Neural progenitor cell (in vitro differentiated cells): ENCODE results near the gene PTPRG. TPM values are rescaled to one million over a fixed set of nuclear protein-coding genes. Genes with fewer than 3 reads are reported as not detected.

ENCODE experiments used
- DNase-seq: peaks from one replicate; pipeline ENCODE4 v3.0.0-alpha.2; 2016; ENCODE audit warnings: low spot score
- H2AFZ ChIP-seq: fragments of 200-600 bp; sonication (generic); replicated peaks from 2 replicates; pipeline ENCODE4 v1.6.1; 2016; ENCODE audit warnings: antibody characterized with exemption
- H3F3A ChIP-seq: fragments of 200-600 bp; sonication (generic); 2 replicates; pipeline ENCODE4 v1.6.1; 2016; ENCODE audit warnings: antibody characterized with exemption, low read depth
- H3K27ac ChIP-seq: fragments of 200-600 bp; sonication (generic); 2 replicates; pipeline ENCODE4 v1.5.1; 2016; ENCODE audit warnings: mild to moderate bottlenecking
- H3K27me3 ChIP-seq: fragments of 200-600 bp; sonication (generic); 2 replicates; pipeline ENCODE4 v1.6.1; 2016; ENCODE audit warnings: mild to moderate bottlenecking, moderate library complexity
- H3K36me3 ChIP-seq: fragments of 200-600 bp; sonication (generic); 2 replicates; pipeline ENCODE4 v1.5.1; 2016
- H3K4me1 ChIP-seq: fragments of 200-600 bp; sonication (generic); 2 replicates; pipeline ENCODE4 v1.6.1; 2016; ENCODE audit warnings: mixed run types
- H3K4me2 ChIP-seq: fragments of 200-600 bp; sonication (generic); 2 replicates; pipeline ENCODE4 v1.6.1; 2016
- H3K4me3 ChIP-seq: fragments of 200-600 bp; sonication (generic); 2 replicates; pipeline ENCODE4 v1.5.1; 2016
- H3K79me2 ChIP-seq: fragments of 200-600 bp; sonication (generic); 2 replicates; pipeline ENCODE4 v1.6.1; 2016; ENCODE audit warnings: low read depth
- H3K9ac ChIP-seq: fragments of 200-600 bp; sonication (generic); 2 replicates; pipeline ENCODE4 v1.6.1; 2016
- H3K9me3 ChIP-seq: fragments of 200-600 bp; sonication (generic); 2 replicates; pipeline ENCODE4 v1.5.1; 2016; ENCODE audit warnings: low read depth
- H4K20me1 ChIP-seq: fragments of 200-600 bp; sonication (generic); 2 replicates; pipeline ENCODE4 v1.6.1; 2016; ENCODE audit warnings: low read depth
- H3K27ac Mint-ChIP-seq: 3 replicates; pipeline ENCODE4 v1.8.0; 2021; ENCODE audit warnings: mixed read lengths
- H3K27me3 Mint-ChIP-seq: 2 replicates; pipeline ENCODE4 v1.8.0; 2022; ENCODE audit warnings: low read depth, mild to moderate bottlenecking, inconsistent platforms, moderate library complexity, mixed read lengths; ENCODE audit not compliant: insufficient read depth
- H3K36me3 Mint-ChIP-seq: 3 replicates; pipeline ENCODE4 v1.8.0; 2021; ENCODE audit warnings: mixed read lengths
- H3K4me1 Mint-ChIP-seq: 3 replicates; pipeline ENCODE4 v1.8.0; 2021; ENCODE audit warnings: mixed read lengths
- H3K4me3 Mint-ChIP-seq: 3 replicates; pipeline ENCODE4 v1.8.0; 2021; ENCODE audit warnings: mild to moderate bottlenecking, moderate library complexity, mixed read lengths
- H3K9me3 Mint-ChIP-seq: 3 replicates; pipeline ENCODE4 v1.8.0; 2020; ENCODE audit warnings: mixed read lengths
- CTCF ChIP-seq: fragments of 200-600 bp; sonication (generic); IDR thresholded peaks from 2 replicates; pipeline ENCODE4 v1.5.1; 2017; ENCODE audit warnings: antibody characterized with exemption, mild to moderate bottlenecking
- EZH2 ChIP-seq: fragments of 200-600 bp; sonication (generic); IDR thresholded peaks from 2 replicates; pipeline ENCODE4 v1.6.1; 2017; ENCODE audit warnings: antibody characterized with exemption, mild to moderate bottlenecking, moderate library complexity
- EZH2phosphoT487 ChIP-seq: fragments of 200-600 bp; sonication (generic); IDR thresholded peaks from 2 replicates; pipeline ENCODE4 v1.6.1; 2017; ENCODE audit warnings: antibody characterized with exemption
- total RNA-seq: library from RNA; depleted of rRNA; stranded (reverse); fragments of >200 nt; gene quantifications from 2 replicates; pipeline ENCODE4 v1.2.3, GENCODE V29; 2015; ENCODE audit warnings: low replicate concordance

The PTPRG gene
- total RNA-seq, 1 donor from 2014 or later: 65.3 TPM

GRCh38 chr3:61890586-61890985 is 329.2 kb downstream of the PTPRG start:
- DNase-seq: no peak
- Mint-ChIP-seq H3K4me1 (peaks cover 41% of the 10 kb centered on the region), H3K36me3 (no peaks in the 10 kb centered on the region), H3K4me3 (no peak overlapping the region), H3K27ac (no peak overlapping the region), H3K27me3 (peaks cover 2% of the 10 kb centered on the region), H3K9me3 (no peaks in the 10 kb centered on the region)
- H3K9ac ChIP-seq: no peak overlapping the region
- H3K27ac ChIP-seq: no peak overlapping the region
- H3K79me2 ChIP-seq: peaks cover 85% of the 10 kb centered on the region
- no peak overlapping the region for H2AFZ ChIP-seq
- TF ChIP-seq CTCF (no peak), EZH2 (no peak), EZH2phosphoT487 (no peak)
- H3K4me1 ChIP-seq: peaks cover 31% of the 10 kb centered on the region
- no peak overlapping the region for H3K4me2 ChIP-seq
- H3K9me3 ChIP-seq: no peaks in the 10 kb centered on the region
- no peak overlapping the region for H3K4me3 ChIP-seq
- H3K27me3 ChIP-seq: no peaks in the 10 kb centered on the region
- no peaks in the 10 kb centered on the region for H3K36me3 ChIP-seq
- H4K20me1 ChIP-seq: peaks cover 21% of the 10 kb centered on the region
- H3F3A ChIP-seq: no peaks in the 10 kb centered on the region

- H4K20me1 ChIP-seq: peaks cover 23% of the 10 kb centered on the region
- H3K36me3 ChIP-seq: no peaks in the 10 kb centered on the region
- TF ChIP-seq CTCF: no peak
- no peak for TF ChIP-seq EZH2phosphoT487
- TF ChIP-seq EZH2: no peak
- no peak overlapping the region for H3K9ac ChIP-seq
- no peak overlapping the region for H3K4me2 ChIP-seq
- peaks cover 33% of the 10 kb centered on the region for H3K4me1 ChIP-seq
- peaks cover 2% of the 10 kb centered on the region for H3K27me3 Mint-ChIP-seq
- no peaks in the 10 kb centered on the region for H3K36me3 Mint-ChIP-seq
- H3K27ac ChIP-seq: no peak overlapping the region
- H3K79me2 ChIP-seq: peaks cover 90% of the 10 kb centered on the region
- H3K27ac Mint-ChIP-seq: no peak overlapping the region
- no peaks in the 10 kb centered on the region for H3K27me3 ChIP-seq
- peaks cover 44% of the 10 kb centered on the region for H3K4me1 Mint-ChIP-seq
- H3K4me3 ChIP-seq: no peak overlapping the region
- no peaks in the 10 kb centered on the region for H3K9me3 Mint-ChIP-seq
- H3F3A ChIP-seq: no peaks in the 10 kb centered on the region
- no peak overlapping the region for H2AFZ ChIP-seq
- no peak for DNase-seq
- H3K4me3 Mint-ChIP-seq: no peak overlapping the region
- H3K9me3 ChIP-seq: no peaks in the 10 kb centered on the region
Observed at GRCh38 chr3:61892891-61893290, 331.5 kb downstream of the PTPRG start.

GRCh38 chr3:61893840-61894566 is 332.6 kb downstream of the PTPRG start:
- Mint-ChIP-seq H3K27ac (no peak overlapping the region), H3K36me3 (no peaks in the 10 kb centered on the region), H3K4me1 (peaks cover 44% of the 10 kb centered on the region), H3K27me3 (peaks cover 2% of the 10 kb centered on the region), H3K9me3 (no peaks in the 10 kb centered on the region), H3K4me3 (no peak overlapping the region)
- H3K36me3 ChIP-seq: no peaks in the 10 kb centered on the region
- H3K27ac ChIP-seq: no peak overlapping the region
- no peaks in the 10 kb centered on the region for H3K9me3 ChIP-seq
- peaks cover 91% of the 10 kb centered on the region for H3K79me2 ChIP-seq
- H2AFZ ChIP-seq: no peak overlapping the region
- peaks cover 35% of the 10 kb centered on the region for H3K4me1 ChIP-seq
- no peaks in the 10 kb centered on the region for H3F3A ChIP-seq
- H3K4me3 ChIP-seq: no peak overlapping the region
- H3K9ac ChIP-seq: no peak overlapping the region
- peaks cover 23% of the 10 kb centered on the region for H4K20me1 ChIP-seq
- no peak for DNase-seq
- TF ChIP-seq EZH2phosphoT487 (no peak), CTCF (no peak), EZH2 (no peak)
- no peaks in the 10 kb centered on the region for H3K27me3 ChIP-seq
- no peak overlapping the region for H3K4me2 ChIP-seq
